ENCODE results near the gene ZRSR2.
A peak's percentile ranks its signal among the peaks of the same experiment; 100 is the strongest.
"Not testable (repeated sequence)": the region's sequence is repeated elsewhere in the genome, so short reads cannot be mapped to it uniquely, and the experiment has no call there.

The ZRSR2 gene

GRCh38 chrX:15789979-15790768 lies at the start of gene ZRSR2:
Gene ZRSR2 (plus strand): TSS chrX:15790484. CDS start chrX:15790496, 12 bp downstream.
- peak; percentile 93 for DNase-seq

DNA sequence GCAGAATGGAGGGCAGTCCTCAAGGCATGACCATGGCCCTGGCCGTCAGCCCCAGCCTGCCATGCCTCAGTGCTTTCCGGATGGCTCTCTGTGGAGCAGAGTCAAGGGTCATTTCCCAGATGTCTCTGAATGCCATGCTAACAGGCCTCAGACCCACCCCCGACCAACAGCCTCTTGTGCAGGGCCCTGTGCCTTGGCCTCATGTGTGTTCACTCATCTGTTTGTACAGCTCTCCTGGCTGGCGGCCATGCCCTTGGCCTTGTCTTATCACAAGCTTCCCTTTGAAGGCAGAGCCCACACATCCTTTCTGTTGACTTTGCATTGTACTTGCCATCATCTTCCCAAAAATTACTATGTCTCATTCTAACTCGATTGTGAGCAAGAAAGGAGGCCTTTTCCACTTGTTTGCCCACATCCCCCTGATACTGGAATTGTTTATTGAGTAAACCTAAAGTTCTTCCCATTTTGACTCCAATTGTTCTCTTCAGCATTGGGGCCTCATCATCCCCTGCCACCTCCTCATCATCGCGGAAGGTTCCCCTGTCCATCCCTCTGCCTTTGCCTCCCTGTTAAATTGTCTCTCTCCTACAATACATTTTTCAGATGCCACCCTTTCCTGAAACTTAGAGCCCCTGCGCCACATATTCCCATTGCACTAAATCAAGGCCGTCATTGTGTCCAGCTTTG lies 46.0 kb upstream of the ZRSR2 start:
- no peak for DNase-seq

DNA sequence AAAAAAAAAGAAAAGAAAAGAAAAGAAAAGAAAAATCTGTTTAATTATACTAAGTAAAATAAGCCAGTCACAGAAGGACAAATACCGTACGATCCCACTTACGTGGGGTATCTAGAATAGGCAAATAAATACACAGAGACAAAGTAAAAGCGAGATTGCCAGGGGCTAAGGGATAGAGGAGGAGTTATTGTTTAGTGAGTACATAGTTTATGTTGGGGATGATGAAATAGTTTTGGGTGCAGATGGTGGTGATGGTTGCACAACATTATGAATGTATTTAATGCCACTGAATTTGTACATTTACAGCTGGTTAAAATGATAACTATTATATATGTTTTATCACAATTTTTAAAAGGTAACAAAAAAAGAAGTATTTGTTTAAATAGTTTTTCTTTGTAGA lies 45.1 kb upstream of the ZRSR2 start:
- no peak for DNase-seq

- not testable (repeated sequence) for DNase-seq
Measured at GRCh38 chrX:15746651-15747050, 43.6 kb upstream of the ZRSR2 start.

GRCh38 chrX:15747626-15748173 lies 42.6 kb upstream of the ZRSR2 start:
- no peak for DNase-seq

DNA sequence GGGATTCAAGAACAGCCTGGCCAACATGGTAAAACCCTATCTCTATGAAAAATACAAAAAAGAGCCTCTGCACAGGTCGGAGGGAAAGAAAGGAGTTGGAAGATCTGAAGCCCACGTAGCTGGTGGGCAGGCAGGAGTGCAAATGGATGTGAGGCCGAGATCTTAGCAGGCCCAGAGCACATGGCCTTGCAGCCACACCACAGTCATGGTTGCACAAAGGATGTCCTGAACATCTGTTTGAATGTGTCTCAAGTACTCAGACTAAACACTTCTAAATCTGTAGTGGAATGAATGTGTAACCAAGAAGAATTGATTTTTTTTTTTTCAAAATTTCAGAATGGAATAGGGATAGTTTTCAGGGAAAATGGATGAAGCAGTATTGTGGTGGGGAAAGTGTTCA lies 41.4 kb upstream of the ZRSR2 start:
- no peak for DNase-seq

GRCh38 chrX:15749642-15750610 lies 40.4 kb upstream of the ZRSR2 start:
- DNase-seq: no peak

- DNase-seq: peak; percentile 31
Measured at GRCh38 chrX:15750611-15751154, 39.6 kb upstream of the ZRSR2 start.

GRCh38 chrX:15751155-15751819 lies 39.0 kb upstream of the ZRSR2 start:
- no peak for DNase-seq

GRCh38 chrX:15755091-15755490 lies 35.2 kb upstream of the ZRSR2 start:
- DNase-seq: no peak

GRCh38 chrX:15758140-15758539 lies 32.1 kb upstream of the ZRSR2 start:
- no peak for DNase-seq

DNA sequence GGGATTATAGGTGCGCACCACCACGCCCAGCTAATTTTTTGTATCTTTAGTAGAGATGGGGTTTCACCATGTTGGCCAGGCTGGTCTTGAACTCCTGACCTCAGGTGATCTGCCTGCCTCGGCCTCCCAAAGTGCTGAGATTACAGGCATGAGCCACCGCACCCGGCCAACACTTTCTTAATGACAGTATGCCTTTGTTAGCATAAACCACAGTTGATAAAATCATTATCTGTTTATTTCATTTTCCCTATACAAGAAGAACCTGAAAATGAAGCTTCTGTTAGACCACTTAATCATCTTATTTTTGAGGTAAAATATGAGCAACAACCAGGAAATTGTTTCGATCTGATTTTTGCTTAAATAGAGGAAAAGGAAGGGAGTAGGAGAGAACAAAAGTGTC lies 30.4 kb upstream of the ZRSR2 start:
- not testable (repeated sequence) for DNase-seq

DNA sequence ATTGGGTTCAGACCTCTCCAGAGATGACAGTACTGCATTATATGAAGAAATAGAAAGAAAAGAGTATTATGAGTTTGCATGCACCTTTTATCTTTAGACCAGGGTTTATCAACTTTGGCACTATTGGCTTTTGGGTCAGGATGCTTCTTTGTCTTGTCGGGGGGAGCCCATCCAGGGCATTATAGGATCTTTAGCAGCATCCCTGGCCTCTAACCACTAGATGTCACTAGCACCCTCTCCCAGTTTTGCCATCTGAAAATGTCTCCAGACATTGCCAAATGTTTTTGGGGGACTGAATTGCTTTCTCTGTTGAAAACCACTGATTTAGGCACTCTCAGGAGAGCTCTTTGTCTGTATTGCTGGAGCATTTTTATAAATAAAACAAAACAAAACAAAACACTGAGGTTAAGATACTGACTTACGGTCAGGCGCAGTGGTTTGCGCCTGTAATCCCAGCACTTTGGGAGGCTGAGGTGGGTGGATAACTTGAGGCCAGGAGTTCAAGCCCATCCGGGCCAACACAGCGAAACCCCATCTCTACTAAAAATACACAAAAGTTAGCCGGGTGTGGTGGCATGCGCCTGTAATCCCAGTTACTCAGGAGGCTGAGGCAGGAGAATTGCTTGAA lies 28.6 kb upstream of the ZRSR2 start:
- no peak for DNase-seq

GRCh38 chrX:15769300-15769954 lies 20.9 kb upstream of the ZRSR2 start:
- DNase-seq: no peak

- no peak for DNase-seq
Measured at GRCh38 chrX:15781961-15782699, 8.2 kb upstream of the ZRSR2 start.

DNA sequence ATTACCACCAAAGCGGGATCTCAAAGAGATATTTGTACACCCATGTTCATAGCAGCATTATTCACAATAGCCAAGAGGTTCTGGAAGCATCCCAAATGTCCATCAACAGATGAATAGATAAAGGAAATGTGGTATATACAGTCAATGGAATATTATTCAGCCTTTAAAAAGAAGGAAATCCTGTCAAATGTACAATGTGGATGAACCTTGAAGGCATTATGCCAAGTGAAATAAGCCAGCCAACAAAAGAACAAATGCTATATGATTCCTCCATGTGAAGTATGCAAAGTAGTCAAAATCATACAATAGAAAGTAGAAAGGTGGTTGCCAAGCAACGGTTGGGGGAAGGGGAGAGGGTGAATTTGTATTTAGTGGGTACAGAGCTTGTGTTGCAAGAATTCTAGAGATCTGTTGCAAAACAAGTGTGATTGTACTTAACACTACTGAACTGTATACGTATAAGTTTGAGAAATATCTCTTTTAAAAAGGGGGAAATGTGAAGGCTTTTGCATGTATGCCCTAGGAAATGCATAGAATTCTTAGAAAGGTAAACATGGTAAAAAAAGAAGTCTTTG lies 5.0 kb upstream of the ZRSR2 start:
- no peak for DNase-seq

DNA sequence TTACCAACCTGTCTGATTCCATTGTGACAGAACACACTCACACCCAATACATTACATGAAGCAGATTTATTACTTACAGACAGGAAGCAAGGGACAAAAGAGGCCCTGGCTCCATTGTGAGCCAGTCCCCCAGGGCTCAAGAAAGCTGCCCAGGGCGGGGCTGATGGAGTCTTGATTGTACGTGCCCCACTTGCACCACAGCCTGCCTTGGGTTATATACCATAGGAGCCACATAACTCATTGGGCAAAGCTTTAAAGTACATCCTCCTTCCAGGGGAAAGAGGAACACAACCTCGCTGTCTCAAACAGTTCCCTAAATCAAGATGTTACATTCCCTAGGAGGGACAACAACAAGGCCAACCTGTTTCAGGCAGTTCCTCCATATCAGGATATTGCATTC lies 3.4 kb upstream of the ZRSR2 start:
- no peak for DNase-seq

DNA sequence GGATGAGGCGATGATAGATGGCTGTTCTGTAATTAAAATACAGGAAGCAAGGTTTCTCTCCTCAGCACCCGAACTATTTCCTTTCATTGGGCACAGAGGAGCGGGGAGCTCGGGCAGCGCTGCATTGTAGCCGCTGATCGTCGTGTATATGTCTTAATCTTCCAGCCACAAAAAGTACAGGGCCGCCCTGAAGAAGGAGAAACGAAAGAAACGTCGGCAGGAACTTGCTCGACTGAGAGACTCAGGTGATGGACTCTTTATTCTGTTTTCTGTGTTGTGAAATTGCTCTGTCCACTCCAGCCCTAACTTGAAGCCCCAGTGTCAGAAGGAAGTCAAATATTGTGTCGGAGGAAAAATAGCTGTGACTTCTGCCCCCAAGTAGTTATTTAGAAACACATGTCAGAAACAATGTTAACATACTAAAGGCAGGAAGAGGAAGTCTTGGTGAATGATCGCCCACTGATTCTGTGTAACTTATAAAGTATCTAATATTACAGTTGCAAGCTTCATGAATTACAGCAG lies 546 bp downstream of the ZRSR2 start:
- no peak for DNase-seq

GRCh38 chrX:15797707-15798106 lies 7.4 kb downstream of the ZRSR2 start:
- no peak for DNase-seq

DNA sequence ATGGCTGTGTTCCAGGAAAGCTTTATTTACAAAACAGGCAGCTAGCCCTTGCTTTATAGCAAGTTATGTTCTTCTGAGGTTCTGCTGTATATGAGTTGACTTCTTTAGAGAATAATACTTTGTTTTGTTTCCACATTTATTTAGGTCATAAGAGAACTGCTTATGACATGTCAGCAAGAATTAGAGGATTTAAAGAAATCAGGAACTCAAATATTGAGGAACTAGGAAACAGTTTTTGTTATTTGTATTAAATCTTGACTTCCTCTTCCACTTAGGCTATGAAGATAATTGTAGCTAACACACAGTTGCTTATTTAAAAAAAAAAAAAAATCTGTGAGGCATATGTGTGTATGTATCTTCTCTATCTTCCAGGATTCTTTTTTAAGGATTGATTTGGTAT lies 14.3 kb downstream of the ZRSR2 start:
- no peak for DNase-seq

All from activated T-cell treated with anti-CD3 and anti-CD28 coated beads, Interleukin-2, amount 50 U/mL, for 1 hour (primary cell).